ENCODE measurements around the gene MUC6. TPM values are rescaled to one million over a fixed set of nuclear protein-coding genes. Genes with fewer than 3 reads are reported as not detected.

The MUC6 gene
- total and polyA plus RNA-seq, 2 donors (not counting 3 experiments of a cell fraction or from before 2014, with no cell fraction given): not detected

GRCh38 chr11:1023811-1024596 is 12.5 kb downstream of the MUC6 start:
- Histone ChIP-seq H3K9ac (replicated peaks; ENCODE audit: extremely low read depth, insufficient read depth, low read length) (no peak overlapping the region), H3K27ac (ENCODE audit: insufficient read depth, low read depth, low read length) (no peak overlapping the region), H4K20me1 (replicated peaks; ENCODE audit: control insufficient read depth, extremely low read depth, insufficient read depth, low read length) (no peaks in the 10 kb centered on the region), H3K9me3 (replicated peaks; ENCODE audit: control insufficient read depth, insufficient read depth, low read length) (no peaks in the 10 kb centered on the region), H2AFZ (ENCODE audit: low read depth, low read length) (no peak overlapping the region), H3K9me1 (replicated peaks; ENCODE audit: control insufficient read depth, extremely low read depth, insufficient read depth, low read length) (no peaks in the 10 kb centered on the region), H3K4me1 (ENCODE audit: control insufficient read depth, extremely low read depth, insufficient read depth, low read length) (no peaks in the 10 kb centered on the region), H3K79me2 (ENCODE audit: control insufficient read depth, insufficient read depth, low read length) (no peaks in the 10 kb centered on the region), H3K27me3 (ENCODE audit: control insufficient read depth in 2 of 2, insufficient read depth in 2 of 2, low read length in 2 of 2) (no peaks in the 10 kb centered on the region), H3K4me2 (ENCODE audit: insufficient read depth, low read length) (no peak overlapping the region), H3K36me3 (ENCODE audit: control insufficient read depth in 2 of 2, extremely low read depth in 1 of 2, insufficient read depth in 2 of 2, low read length in 2 of 2) (no peaks in the 10 kb centered on the region), H3K4me3 (replicated peaks in 1 of 3; ENCODE audit: insufficient read depth in 1 of 3, low read depth in 1 of 3, low read length in 3 of 3) (no peak overlapping the region)
- POLR2A ChIA-PET: no interaction called here
- no TSS peak for BruUV-seq (replicated peaks)
- DNase-seq (ENCODE audit: low read depth, low spot score): no peak
- CTCF ChIA-PET: no interaction called here
- TF ChIP-seq JUN (IDR thresholded peaks at IDR 0.05; ENCODE audit: borderline replicate concordance, insufficient read depth, insufficient read length, low read depth) (no peak), FOS (IDR thresholded peaks at IDR 0.05; ENCODE audit: borderline replicate concordance, insufficient read depth, low read length) (no peak), EZH2 (IDR thresholded peaks at IDR 0.05; ENCODE audit: borderline replicate concordance, low read depth, low read length, severe bottlenecking) (no peak), MYC (IDR thresholded peaks at IDR 0.05; ENCODE audit: low read depth, low read length) (no peak), POLR2AphosphoS5 (IDR thresholded peaks at IDR 0.05; ENCODE audit: insufficient read depth, low read depth, low read length) (no peak), GATA2 (IDR thresholded peaks at IDR 0.05; ENCODE audit: insufficient read depth, insufficient read length, low read depth, low read length) (no peak), CTCF (IDR thresholded peaks at IDR 0.05; ENCODE audit: extremely low read depth in 1 of 2, insufficient read depth in 1 of 2, low read depth in 1 of 2, low read length in 2 of 2) (no peak), POLR2A (IDR thresholded peaks at IDR 0.05; ENCODE audit: low read depth, low read length) (no peak)
- TF ChIP-seq, protein P1, sequence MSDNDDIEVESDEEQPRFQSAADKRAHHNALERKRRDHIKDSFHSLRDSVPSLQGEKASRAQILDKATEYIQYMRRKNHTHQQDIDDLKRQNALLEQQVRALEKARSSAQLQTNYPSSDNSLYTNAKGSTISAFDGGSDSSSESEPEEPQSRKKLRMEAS (IDR thresholded peaks at IDR 0.05; ENCODE audit: insufficient read depth, insufficient read length): no peak
- no peak for FAIRE-seq
- dilution Hi-C loops (cut with MboI; ENCODE audit: extremely low pct_ligation_motif_present, low sequenced_read_pairs) (no loop called here), intact Hi-C loops (cut with micrococcal nuclease) (no loop called here)
